Measurements from ENCODE around the gene LORICRIN. TPM values are rescaled to one million over a fixed set of nuclear protein-coding genes. Genes with fewer than 3 reads are reported as not detected.

Gene LORICRIN
- total and polyA plus RNA-seq, 4 donors: not detected

Other genes with a start within 250 kb of the LORICRIN start
- not detected for gene SPRR1B, start 228.5 kb upstream of the LORICRIN start, total RNA-seq
- gene SPRR1B, start 228.5 kb upstream of the LORICRIN start, polyA plus RNA-seq: not detected
- gene SPRR2D, start 218.6 kb upstream of the LORICRIN start, total RNA-seq: not detected
- gene SPRR2D, start 218.6 kb upstream of the LORICRIN start, polyA plus RNA-seq: under 1 TPM in 1 of 2 donors, not detected in 1; 0.09 TPM
- not detected for gene SPRR2A, start 202.2 kb upstream of the LORICRIN start, total RNA-seq
- gene SPRR2A, start 202.2 kb upstream of the LORICRIN start, polyA plus RNA-seq: not detected
- gene SPRR2B, start 188.1 kb upstream of the LORICRIN start, total RNA-seq: not detected
- not detected for gene SPRR2B, start 188.1 kb upstream of the LORICRIN start, polyA plus RNA-seq
- not detected for gene SPRR2E, start 165.2 kb upstream of the LORICRIN start, total RNA-seq
- gene SPRR2E, start 165.2 kb upstream of the LORICRIN start, polyA plus RNA-seq: not detected
- gene SPRR2F, start 146.2 kb upstream of the LORICRIN start, total RNA-seq: not detected
- gene SPRR2F, start 146.2 kb upstream of the LORICRIN start, polyA plus RNA-seq: not detected
- gene SPRR2G, start 108.8 kb upstream of the LORICRIN start, total RNA-seq: not detected
- not detected for gene SPRR2G, start 108.8 kb upstream of the LORICRIN start, polyA plus RNA-seq
- not detected for gene LELP1, start 56.3 kb upstream of the LORICRIN start, total RNA-seq
- gene LELP1, start 56.3 kb upstream of the LORICRIN start, polyA plus RNA-seq: not detected
- gene PRR9, start 42.1 kb upstream of the LORICRIN start, total RNA-seq: not detected
- gene PRR9, start 42.1 kb upstream of the LORICRIN start, polyA plus RNA-seq: not detected
- gene PGLYRP3, start 53.3 kb downstream of the LORICRIN start, total RNA-seq: not detected
- not detected for gene PGLYRP3, start 53.3 kb downstream of the LORICRIN start, polyA plus RNA-seq
- gene PGLYRP4, start 89.2 kb downstream of the LORICRIN start, total RNA-seq: not detected
- not detected for gene PGLYRP4, start 89.2 kb downstream of the LORICRIN start, polyA plus RNA-seq
- gene S100A9, start 98.2 kb downstream of the LORICRIN start, total RNA-seq: 100 to 1,000 TPM; 191 to 603 TPM
- gene S100A9, start 98.2 kb downstream of the LORICRIN start, polyA plus RNA-seq: 100 to 1,000 TPM in 1 of 2 donors, 10 to 100 TPM in 1; 35.0 to 125 TPM
- gene S100A12, start 115.9 kb downstream of the LORICRIN start, total RNA-seq: 10 to 100 TPM; 19.5 to 35.2 TPM
- gene S100A12, start 115.9 kb downstream of the LORICRIN start, polyA plus RNA-seq: 1 to 10 TPM; 3.3 to 4.7 TPM
- 10 to 100 TPM; 38.4 to 99.3 TPM for gene S100A8, start 131.4 kb downstream of the LORICRIN start, total RNA-seq
- gene S100A8, start 131.4 kb downstream of the LORICRIN start, polyA plus RNA-seq: 10 to 100 TPM; 40.4 to 43.4 TPM
- not detected for gene S100A7A, start 156.8 kb downstream of the LORICRIN start, total RNA-seq
- gene S100A7A, start 156.8 kb downstream of the LORICRIN start, polyA plus RNA-seq: not detected
- not detected for gene S100A7, start 201.0 kb downstream of the LORICRIN start, total RNA-seq
- not detected for gene S100A7, start 201.0 kb downstream of the LORICRIN start, polyA plus RNA-seq